ENCODE results near the gene SLC7A9.

Gene SLC7A9

GRCh38 chr19:32901504-32902161 lies 32.1 kb upstream of the SLC7A9 start:
- H3K27ac Mint-ChIP-seq: no peak overlapping the region
- H3K9me3 Mint-ChIP-seq: peaks cover 6% of the 10 kb centered on the region
- H3K27me3 Mint-ChIP-seq (ENCODE audit: low read depth): no peaks in the 10 kb centered on the region
- H3K36me3 Mint-ChIP-seq (ENCODE audit: low read depth): peaks cover 59% of the 10 kb centered on the region
- H3K4me3 Mint-ChIP-seq: no peak overlapping the region
- no peaks in the 10 kb centered on the region for H3K4me1 Mint-ChIP-seq
- no peak for TF ChIP-seq CTCF (IDR thresholded peaks at IDR 0.05; ENCODE audit: unreplicated experiment in 3 of 3)

GRCh38 chr19:32896516-32897214 lies 27.1 kb upstream of the SLC7A9 start:
- peaks cover 37% of the 10 kb centered on the region for H3K9me3 Mint-ChIP-seq
- H3K4me3 Mint-ChIP-seq: no peak overlapping the region
- H3K27me3 Mint-ChIP-seq (ENCODE audit: low read depth): no peaks in the 10 kb centered on the region
- no peak for TF ChIP-seq CTCF (IDR thresholded peaks at IDR 0.05; ENCODE audit: unreplicated experiment in 3 of 3)
- H3K4me1 Mint-ChIP-seq: no peaks in the 10 kb centered on the region
- no peak overlapping the region for H3K27ac Mint-ChIP-seq
- H3K36me3 Mint-ChIP-seq (ENCODE audit: low read depth): peaks cover 73% of the 10 kb centered on the region

GRCh38 chr19:32895384-32895783 lies 25.8 kb upstream of the SLC7A9 start:
- TF ChIP-seq CTCF (IDR thresholded peaks at IDR 0.05; ENCODE audit: unreplicated experiment in 3 of 3): no peak
- peaks cover 77% of the 10 kb centered on the region for H3K36me3 Mint-ChIP-seq (ENCODE audit: low read depth)

GRCh38 chr19:32891609-32892008 lies 22.0 kb upstream of the SLC7A9 start:
- H3K27ac Mint-ChIP-seq: no peak overlapping the region
- no peaks in the 10 kb centered on the region for H3K27me3 Mint-ChIP-seq (ENCODE audit: low read depth)
- no peak overlapping the region for H3K4me3 Mint-ChIP-seq
- H3K4me1 Mint-ChIP-seq: no peaks in the 10 kb centered on the region
- peaks cover 74% of the 10 kb centered on the region for H3K36me3 Mint-ChIP-seq (ENCODE audit: low read depth)
- peaks cover 42% of the 10 kb centered on the region for H3K9me3 Mint-ChIP-seq
- TF ChIP-seq CTCF (IDR thresholded peaks at IDR 0.05; ENCODE audit: unreplicated experiment in 3 of 3): no peak

More at GRCh38 chr19:32895384-32895783, 25.8 kb upstream of the SLC7A9 start:
- H3K4me1 Mint-ChIP-seq: no peaks in the 10 kb centered on the region
- H3K27me3 Mint-ChIP-seq (ENCODE audit: low read depth): no peaks in the 10 kb centered on the region
- peaks cover 42% of the 10 kb centered on the region for H3K9me3 Mint-ChIP-seq
- no peak overlapping the region for H3K4me3 Mint-ChIP-seq
- no peak overlapping the region for H3K27ac Mint-ChIP-seq

- peaks cover 36% of the 10 kb centered on the region for H3K9me3 Mint-ChIP-seq
- no peak overlapping the region for H3K27ac Mint-ChIP-seq
- no peaks in the 10 kb centered on the region for H3K27me3 Mint-ChIP-seq (ENCODE audit: low read depth)
Measured at GRCh38 chr19:32890841-32891240, 21.3 kb upstream of the SLC7A9 start.

More at GRCh38 chr19:32890841-32891240, 21.3 kb upstream of the SLC7A9 start:
- TF ChIP-seq CTCF (IDR thresholded peaks at IDR 0.05; ENCODE audit: unreplicated experiment in 3 of 3): no peak
- H3K4me1 Mint-ChIP-seq: no peaks in the 10 kb centered on the region
- H3K4me3 Mint-ChIP-seq: no peak overlapping the region
- H3K36me3 Mint-ChIP-seq (ENCODE audit: low read depth): peaks cover 69% of the 10 kb centered on the region

Measured in nephron (organoid).